ENCODE results near the gene WBP2.

DNA sequence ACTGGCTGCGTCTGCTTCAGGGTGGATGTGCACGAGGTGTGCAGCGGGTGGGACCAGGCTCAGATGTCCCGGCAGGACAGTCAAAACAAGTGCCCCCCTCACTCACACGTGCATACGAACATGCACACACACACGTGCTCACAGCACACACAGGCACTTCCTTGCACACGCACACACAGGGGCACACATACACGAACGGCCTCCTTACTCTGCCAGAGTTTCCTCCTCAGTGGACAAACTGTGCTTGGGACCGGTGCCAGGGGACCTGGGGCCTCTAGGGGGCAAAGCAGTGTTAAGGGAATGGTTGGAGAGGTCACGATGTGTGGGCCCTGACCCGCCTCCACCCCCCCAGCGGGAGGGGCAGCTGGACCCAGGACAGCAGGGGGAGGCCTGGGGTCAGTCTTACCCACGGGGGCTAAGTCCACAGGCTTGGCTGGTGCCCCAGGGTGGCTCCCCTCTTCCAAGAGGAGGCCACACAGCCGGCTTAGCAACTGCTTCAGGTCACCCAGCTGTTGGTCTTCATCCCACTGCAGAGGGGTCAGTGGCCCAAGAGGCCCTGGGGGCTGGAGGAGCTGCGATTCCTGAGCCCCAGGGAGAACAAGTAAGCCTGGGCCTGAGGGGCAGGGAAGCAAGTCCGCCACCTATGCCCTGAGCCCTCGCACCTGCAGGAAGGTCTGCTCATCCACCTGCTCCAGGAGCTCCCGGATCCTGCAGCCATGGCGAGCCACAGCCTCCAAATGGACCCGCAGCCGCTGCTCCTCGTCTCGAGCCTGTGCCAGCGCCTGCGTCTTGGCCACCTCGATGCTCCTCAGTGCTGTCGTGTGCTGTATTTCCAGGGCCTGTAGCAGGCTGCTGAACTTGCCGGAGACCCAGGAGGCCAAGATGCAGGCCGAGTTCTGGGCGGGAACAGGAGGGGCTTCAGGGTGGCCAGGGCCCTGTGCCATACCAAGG is 36.7 kb upstream of the WBP2 start:
- TF ChIP-seq, protein P1, sequence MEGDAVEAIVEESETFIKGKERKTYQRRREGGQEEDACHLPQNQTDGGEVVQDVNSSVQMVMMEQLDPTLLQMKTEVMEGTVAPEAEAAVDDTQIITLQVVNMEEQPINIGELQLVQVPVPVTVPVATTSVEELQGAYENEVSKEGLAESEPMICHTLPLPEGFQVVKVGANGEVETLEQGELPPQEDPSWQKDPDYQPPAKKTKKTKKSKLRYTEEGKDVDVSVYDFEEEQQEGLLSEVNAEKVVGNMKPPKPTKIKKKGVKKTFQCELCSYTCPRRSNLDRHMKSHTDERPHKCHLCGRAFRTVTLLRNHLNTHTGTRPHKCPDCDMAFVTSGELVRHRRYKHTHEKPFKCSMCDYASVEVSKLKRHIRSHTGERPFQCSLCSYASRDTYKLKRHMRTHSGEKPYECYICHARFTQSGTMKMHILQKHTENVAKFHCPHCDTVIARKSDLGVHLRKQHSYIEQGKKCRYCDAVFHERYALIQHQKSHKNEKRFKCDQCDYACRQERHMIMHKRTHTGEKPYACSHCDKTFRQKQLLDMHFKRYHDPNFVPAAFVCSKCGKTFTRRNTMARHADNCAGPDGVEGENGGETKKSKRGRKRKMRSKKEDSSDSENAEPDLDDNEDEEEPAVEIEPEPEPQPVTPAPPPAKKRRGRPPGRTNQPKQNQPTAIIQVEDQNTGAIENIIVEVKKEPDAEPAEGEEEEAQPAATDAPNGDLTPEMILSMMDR (IDR thresholded peaks at IDR 0.05; ENCODE audit: low read length) = no peak
- TF ChIP-seq EZH2 (optimal IDR thresholded peaks at IDR 0.05; ENCODE audit: low read depth, low read length) (no peak), EZH2phosphoT487 (IDR thresholded peaks at IDR 0.05; ENCODE audit: low read length) (no peak)

All from MM.1S (cell line).